Measurements from ENCODE around the gene ELFN1.

GRCh38 chr7:1761774-1762173 lies 91.7 kb downstream of the ELFN1 start:
- TF ChIP-seq CTCF (IDR thresholded peaks at IDR 0.05) (no peak), POLR2A (IDR thresholded peaks at IDR 0.05) (no peak)

All from body of pancreas (tissue), 4 donors.